Fibroblast of lung (primary cell): ENCODE results near the gene ATRX. TPM values are rescaled to one million over a fixed set of nuclear protein-coding genes. Genes with fewer than 3 reads are reported as not detected.

Experiments used
- DNase-seq, 2 donors: peaks; one replicate each; pipeline versions ENCODE4 v3.0.0 to v3.0.0-alpha.2; 2010; ENCODE audit warnings: low read depth in 2 of 2
- H2AFZ ChIP-seq: 2 replicates; pipeline ENCODE4 v1.5.1; 2012; ENCODE audit warnings: low read length, control low read depth, inconsistent platforms
- H3K27ac ChIP-seq: 2 replicates; pipeline ENCODE4 v1.5.1; 2011; ENCODE audit warnings: low read length, control low read depth; ENCODE audit not compliant: insufficient read depth
- H3K27me3 ChIP-seq: 2 replicates; pipeline ENCODE4 v1.5.1; 2011; ENCODE audit warnings: mild to moderate bottlenecking, low read length; ENCODE audit not compliant: control insufficient read depth, insufficient read depth
- H3K36me3 ChIP-seq: 2 replicates; pipeline ENCODE4 v1.5.1; 2011; ENCODE audit warnings: low read length; ENCODE audit not compliant: control insufficient read depth, insufficient read depth
- H3K4me1 ChIP-seq: 2 replicates; pipeline ENCODE4 v1.5.1; 2011; ENCODE audit warnings: low read length; ENCODE audit not compliant: control insufficient read depth, insufficient read depth; ENCODE audit errors: extremely low read depth
- H3K4me2 ChIP-seq: 2 replicates; pipeline ENCODE4 v1.5.1; 2011; ENCODE audit warnings: low read length, control low read depth; ENCODE audit not compliant: insufficient read depth; ENCODE audit errors: extremely low read depth
- H3K4me3 ChIP-seq, 4 experiments: fragments of 200-600 bp in 1 of 4; sonication (generic) in 1 of 4; replicated peaks in 1 of 4; 2 replicates each; pipeline ENCODE4 v1.5.1; 2011 to 2016; ENCODE audit warnings: low read length in 4 of 4, low read depth in 3 of 4, mild to moderate bottlenecking in 3 of 4, control low read depth in 2 of 4, inconsistent platforms in 1 of 4, mixed read lengths in 1 of 4; ENCODE audit not compliant: insufficient read depth in 1 of 4; ENCODE audit errors: control extremely low read depth in 1 of 4
- H3K79me2 ChIP-seq: 2 replicates; pipeline ENCODE4 v1.5.1; 2012; ENCODE audit warnings: mild to moderate bottlenecking, low read length, inconsistent platforms; ENCODE audit not compliant: control insufficient read depth, insufficient read depth
- H3K9ac ChIP-seq: 2 replicates; pipeline ENCODE4 v1.5.1; 2011; ENCODE audit warnings: mild to moderate bottlenecking, low read length, control low read depth; ENCODE audit not compliant: insufficient read depth
- H3K9me3 ChIP-seq: 2 replicates; pipeline ENCODE4 v1.5.1; 2012; ENCODE audit warnings: low read depth, low read length; ENCODE audit not compliant: control insufficient read depth, insufficient read depth
- H4K20me1 ChIP-seq: 2 replicates; pipeline ENCODE4 v1.5.1; 2011; ENCODE audit warnings: low read length; ENCODE audit not compliant: control insufficient read depth, insufficient read depth; ENCODE audit errors: extremely low read depth
- CTCF ChIP-seq, 2 donors: IDR thresholded peaks in 1 of 2; conservative IDR thresholded peaks in 1 of 2; 1 replicate in 1 of 2; 2 replicates in 1 of 2; pipeline ENCODE4 v1.5.1; 2011 to 2012; ENCODE audit warnings: low read length in 2 of 2, control low read depth in 1 of 2, inconsistent platforms in 1 of 2, low read depth in 1 of 2, mild to moderate bottlenecking in 1 of 2
- EZH2 ChIP-seq: IDR thresholded peaks from 2 replicates; pipeline ENCODE4 v1.5.1; 2012; ENCODE audit warnings: low read length, control low read depth, mild to moderate bottlenecking; ENCODE audit errors: missing control alignments
- polyA plus RNA-seq, 2 donors: library from polyadenylated mRNA; depleted of rRNA in 1 of 2; stranded (reverse) in 1 of 2; unstranded in 1 of 2; fragments of >200 nt; gene quantifications; 2 replicates each; pipeline ENCODE4 v1.2.1, GENCODE V29; 2011 to 2012; ENCODE audit warnings: missing spikeins in 1 of 2
- total RNA-seq: library from RNA; depleted of rRNA; stranded (reverse); fragments of >200 nt; gene quantifications from 2 replicates; pipeline ENCODE4 v1.2.1, GENCODE V29; 2014

ATRX gene
- total and polyA plus RNA-seq, 2 donors (not counting 1 experiment from before 2014, with no cell fraction given): 52.6 to 100 TPM

- Histone ChIP-seq H3K4me3 (peak overlapping the region; percentile 72 to 77 (median 74)), H3K9ac (peak overlapping the region; percentile 84), H3K27me3 (no peaks in the 10 kb centered on the region), H3K4me2 (peak overlapping the region; percentile 59), H3K79me2 (peaks cover 41% of the 10 kb centered on the region), H3K36me3 (no peaks in the 10 kb centered on the region), H2AFZ (peak overlapping the region; percentile 69), H3K4me1 (no peaks in the 10 kb centered on the region), H3K9me3 (no peaks in the 10 kb centered on the region), H3K27ac (peak overlapping the region; percentile 92), H4K20me1 (no peaks in the 10 kb centered on the region)
- TF ChIP-seq EZH2 (no peak), CTCF (conservative IDR thresholded peaks at IDR 0.05 in 1 of 2, IDR thresholded peaks at IDR 0.05 in 1 of 2; ENCODE audit: low read depth in 1 of 2, low read length in 2 of 2) (no peak)
- DNase-seq: no peak
These were observed 307 bp upstream of the ATRX start for GRCh38 chrX:77786365-77786680.

- no peak overlapping the region for H2AFZ ChIP-seq
- H3K4me1 ChIP-seq: no peaks in the 10 kb centered on the region
- no peak overlapping the region for H3K27ac ChIP-seq
- no peak overlapping the region for H3K4me2 ChIP-seq
- H3K27me3 ChIP-seq: no peaks in the 10 kb centered on the region
- H3K79me2 ChIP-seq: peaks cover 86% of the 10 kb centered on the region
- no peaks in the 10 kb centered on the region for H4K20me1 ChIP-seq
- TF ChIP-seq EZH2: no peak
- no peak for TF ChIP-seq CTCF (conservative IDR thresholded peaks at IDR 0.05 in 1 of 2, IDR thresholded peaks at IDR 0.05 in 1 of 2; ENCODE audit: low read depth in 1 of 2, low read length in 2 of 2)
- H3K36me3 ChIP-seq: no peaks in the 10 kb centered on the region
- no peak overlapping the region for H3K9ac ChIP-seq
- no peak overlapping the region for H3K4me3 ChIP-seq
- no peak for DNase-seq
- no peaks in the 10 kb centered on the region for H3K9me3 ChIP-seq
These were observed 6.3 kb downstream of the ATRX start for GRCh38 chrX:77779695-77780094.

- Histone ChIP-seq H3K4me3 (no peak overlapping the region), H2AFZ (no peak overlapping the region), H3K9ac (no peak overlapping the region), H3K9me3 (no peaks in the 10 kb centered on the region), H3K36me3 (no peaks in the 10 kb centered on the region), H3K79me2 (peaks cover 82% of the 10 kb centered on the region), H3K27me3 (no peaks in the 10 kb centered on the region), H3K27ac (no peak overlapping the region), H3K4me2 (no peak overlapping the region), H3K4me1 (no peaks in the 10 kb centered on the region), H4K20me1 (no peaks in the 10 kb centered on the region)
- DNase-seq: no peak
- no peak for TF ChIP-seq CTCF (conservative IDR thresholded peaks at IDR 0.05 in 1 of 2, IDR thresholded peaks at IDR 0.05 in 1 of 2; ENCODE audit: low read depth in 1 of 2, low read length in 2 of 2)
- TF ChIP-seq EZH2: no peak
These were observed 9.4 kb downstream of the ATRX start for GRCh38 chrX:77776659-77777058.
